NOMO-1 (cell line): ENCODE data around the gene KREMEN1.

Experiments used
- DNase-seq, 2 experiments: peaks; one replicate each; lab custom pipeline; 2025; ENCODE audit not compliant: unreplicated experiment in 2 of 2; lab: John Stamatoyannopoulos, UW

The KREMEN1 gene

GRCh38 chr22:29216873-29217666 lies 144.2 kb downstream of the KREMEN1 start:
- peak in 1 of 2 experiments; percentile 40 for DNase-seq
